ENCODE measurements around the gene FAM151B. TPM values are rescaled to one million over a fixed set of nuclear protein-coding genes. Genes with fewer than 3 reads are reported as not detected.

FAM151B gene
- total and polyA plus RNA-seq, 2 experiments from 2014 or later, result 0.55 TPM; not detected in 1

- Histone ChIP-seq H3F3A (replicated peaks; ENCODE audit: low read depth) (no peaks in the 10 kb centered on the region), H4K20me1 (replicated peaks; ENCODE audit: insufficient read depth) (no peaks in the 10 kb centered on the region), H3K36me3 (ENCODE audit: insufficient read depth) (no peaks in the 10 kb centered on the region), H2AFZ (no peak overlapping the region), H3K4me2 (no peak overlapping the region), H3K27ac (ENCODE audit: low read depth) (no peak overlapping the region), H3K79me2 (replicated peaks; ENCODE audit: insufficient read depth) (no peaks in the 10 kb centered on the region), H3K9me2 (ENCODE audit: insufficient read depth) (no peaks in the 10 kb centered on the region), H3K27me3 (ENCODE audit: insufficient read depth) (no peaks in the 10 kb centered on the region), H3K4me1 (ENCODE audit: insufficient read depth) (no peaks in the 10 kb centered on the region), H3K4me3 (no peak overlapping the region)
- TF ChIP-seq ZNF114 (CRISPR knock-in tag; IDR thresholded peaks at IDR 0.05) (no peak), EZH2 (IDR thresholded peaks at IDR 0.05; ENCODE audit: low read depth, unreplicated experiment) (no peak)
- Mint-ChIP-seq H3K4me3 (no peak overlapping the region), H3K4me1 (no peaks in the 10 kb centered on the region), H3K36me3 (ENCODE audit: low read depth) (no peaks in the 10 kb centered on the region), H3K9me3 (no peaks in the 10 kb centered on the region; the same call in 2 of the 3 replicates), H3K27me3 (ENCODE audit: insufficient read depth, low read depth, poor library complexity) (peaks cover 2% of the 10 kb centered on the region), H3K27ac (no peak overlapping the region)
- ATAC-seq (no peak), DNase-seq (ENCODE audit: low spot score) (no peak)
Measured at GRCh38 chr5:80504833-80505232, 16.9 kb downstream of the FAM151B start.

- no peak overlapping the region for H3K27ac ChIP-seq (ENCODE audit: low read depth)
- H3K4me3 ChIP-seq, result no peak overlapping the region
- Mint-ChIP-seq H3K4me1 (no peaks in the 10 kb centered on the region), H3K4me3 (no peak overlapping the region), H3K27ac (no peak overlapping the region), H3K27me3 (ENCODE audit: insufficient read depth, low read depth, poor library complexity) (peaks cover 2% of the 10 kb centered on the region), H3K36me3 (ENCODE audit: low read depth) (no peaks in the 10 kb centered on the region), H3K9me3 (no peaks in the 10 kb centered on the region; the same call in 2 of the 3 replicates)
- H3K4me1 ChIP-seq (ENCODE audit: insufficient read depth), result no peaks in the 10 kb centered on the region
- peak; percentile 80 for ATAC-seq
- peak; percentile 36 for DNase-seq (ENCODE audit: low spot score)
- H3K9me2 ChIP-seq (ENCODE audit: insufficient read depth), result no peaks in the 10 kb centered on the region
- no peak overlapping the region for H2AFZ ChIP-seq
- H3K4me2 ChIP-seq, result no peak overlapping the region
- no peaks in the 10 kb centered on the region for H3F3A ChIP-seq (replicated peaks; ENCODE audit: low read depth)
- H3K36me3 ChIP-seq (ENCODE audit: insufficient read depth), result no peaks in the 10 kb centered on the region
- no peaks in the 10 kb centered on the region for H3K79me2 ChIP-seq (replicated peaks; ENCODE audit: insufficient read depth)
- no peak for TF ChIP-seq ZNF114 (CRISPR knock-in tag; IDR thresholded peaks at IDR 0.05)
- TF ChIP-seq CTCF (conservative IDR thresholded peaks at IDR 0.05; ENCODE audit: low read depth in 2 of 2), result no peak
- no peak for TF ChIP-seq ZNF462 (CRISPR knock-in tag; IDR thresholded peaks at IDR 0.05)
- H4K20me1 ChIP-seq (replicated peaks; ENCODE audit: insufficient read depth), result no peaks in the 10 kb centered on the region
- H3K27me3 ChIP-seq (ENCODE audit: insufficient read depth), result no peaks in the 10 kb centered on the region
Measured at GRCh38 chr5:80507663-80508062, 19.8 kb downstream of the FAM151B start.

Measured in GM23338 (cell line).